Measurements from ENCODE around the gene MED7. TPM values are rescaled to one million over a fixed set of nuclear protein-coding genes. Genes with fewer than 3 reads are reported as not detected.
A peak's percentile ranks its signal among the peaks of the same experiment; 100 is the strongest.

Gene MED7
- total and polyA plus RNA-seq, 11 donors, result 6.9 to 11.0 (median 9.6) TPM

- Histone ChIP-seq H3K27me3 (no peaks in the 10 kb centered on the region), H3K4me1 (peaks cover 0 to 11% (median 0%) of the 10 kb centered on the region in 12 donors), H3K9me3 (no peaks in the 10 kb centered on the region), H3K27ac (peak overlapping the region in 6 of 12 donors; percentile 0 to 59 (median 42)), H3K36me3 (no peaks in the 10 kb centered on the region), H3K4me3 (no peak overlapping the region)
- DNase-seq, result no peak
- peak; percentile 83 to 88 (median 85) for ATAC-seq
- TF ChIP-seq POLR2A (IDR thresholded peaks at IDR 0.05), result no peak
- TF ChIP-seq CTCF (IDR thresholded peaks at IDR 0.05), result no peak
- intact Hi-C loops (cut with DNase I), result no loop called here
- 7 to 22% (median 18%) methylated on average over 1 of the region's 1 CpG for WGBS, 4 donors
Measured at GRCh38 chr5:157115502-157115901, 27.2 kb downstream of the MED7 start.

GRCh38 chr5:157115012-157115411 lies 27.7 kb downstream of the MED7 start:
- H3K27me3 ChIP-seq, result no peaks in the 10 kb centered on the region
- H3K9me3 ChIP-seq, result no peaks in the 10 kb centered on the region
- intact Hi-C loops (cut with DNase I), result no loop called here
- DNase-seq (no peak), ATAC-seq (peak in 2 of 4 donors; percentile 12 to 18)
- TF ChIP-seq CTCF (IDR thresholded peaks at IDR 0.05) (no peak), POLR2A (IDR thresholded peaks at IDR 0.05) (no peak)
- no peaks in the 10 kb centered on the region for H3K36me3 ChIP-seq
- no peak overlapping the region for H3K4me3 ChIP-seq
- H3K4me1 ChIP-seq, result peaks cover 0 to 14% (median 0%) of the 10 kb centered on the region in 12 donors
- H3K27ac ChIP-seq, result peak overlapping the region in 5 of 12 donors; percentile 0 to 59 (median 45)

- WGBS, 4 donors, result 67 to 71% (median 70%) methylated on average over 5 of the region's 5 CpGs
- TF ChIP-seq POLR2A (IDR thresholded peaks at IDR 0.05), result no peak
- TF ChIP-seq CTCF (IDR thresholded peaks at IDR 0.05), result no peak
- ATAC-seq (peak in 1 of 4 donors; percentile 38), DNase-seq (no peak)
- no peak overlapping the region for H3K4me3 ChIP-seq
- H3K27me3 ChIP-seq, result no peaks in the 10 kb centered on the region
- peaks cover 0 to 24% (median 0%) of the 10 kb centered on the region in 12 donors for H3K4me1 ChIP-seq
- peak overlapping the region in 1 of 12 donors; percentile 30 for H3K27ac ChIP-seq
- no peaks in the 10 kb centered on the region for H3K9me3 ChIP-seq
- intact Hi-C loops (cut with DNase I), result no loop called here
- H3K36me3 ChIP-seq, result no peaks in the 10 kb centered on the region
Measured at GRCh38 chr5:157113002-157113401, 29.7 kb downstream of the MED7 start.

- TF ChIP-seq POLR2A (IDR thresholded peaks at IDR 0.05), result no peak
- 47 to 59% (median 50%) methylated on average over 1 of the region's 1 CpG for WGBS, 4 donors
- intact Hi-C loops (cut with DNase I), result no loop called here
- Histone ChIP-seq H3K27ac (peak overlapping the region in 3 of 12 donors; percentile 9 to 87 (median 24)), H3K9me3 (no peaks in the 10 kb centered on the region), H3K4me3 (peak overlapping the region in 2 of 12 donors; percentile 41 to 61), H3K4me1 (peaks cover 0 to 38% (median 0%) of the 10 kb centered on the region in 12 donors), H3K36me3 (peaks cover 0 to 7% (median 0%) of the 10 kb centered on the region in 9 donors), H3K27me3 (no peaks in the 10 kb centered on the region)
- peak in 3 of 4 donors; percentile 13 to 52 (median 35) for ATAC-seq
- no peak for DNase-seq
Measured at GRCh38 chr5:157109744-157110143, 32.9 kb downstream of the MED7 start.

GRCh38 chr5:157108976-157109375 lies 33.7 kb downstream of the MED7 start, which contains the start of gene HAVCR2:
Gene HAVCR2 (minus strand): TSS chr5:157109044. CDS start chr5:157108983, 61 bp downstream.
- ATAC-seq (peak in 3 of 4 donors; percentile 55 to 86 (median 68)), DNase-seq (peak in 3 of 5 donors; percentile 24 to 55 (median 30))
- Histone ChIP-seq H3K9me3 (no peaks in the 10 kb centered on the region), H3K4me3 (peak within 1 kb of the TSS in 9 of 12 donors; percentile 7 to 61 (median 25)), H3K27me3 (no peaks in the 10 kb centered on the region), H3K36me3 (peaks cover 0 to 11% (median 0%) of the 10 kb centered on the region in 9 donors), H3K27ac (peak within 1 kb of the TSS in 5 of 12 donors; percentile 9 to 87 (median 24)), H3K4me1 (peaks cover 0 to 38% (median 0%) of the 10 kb centered on the region in 12 donors)
- intact Hi-C loops (cut with DNase I), result no loop called here
- no peak for TF ChIP-seq CTCF (IDR thresholded peaks at IDR 0.05)
- TF ChIP-seq POLR2A (IDR thresholded peaks at IDR 0.05), result no peak
- WGBS, 4 donors, result 59 to 63% (median 61%) methylated on average over 4 of the region's 4 CpGs

Data from heart left ventricle (tissue), 16 donors.